ENCODE data around the gene ALAS1.
"Not testable (repeated sequence)": the region's sequence is repeated elsewhere in the genome, so short reads cannot be mapped to it uniquely, and the experiment has no call there.

Gene ALAS1

DNA sequence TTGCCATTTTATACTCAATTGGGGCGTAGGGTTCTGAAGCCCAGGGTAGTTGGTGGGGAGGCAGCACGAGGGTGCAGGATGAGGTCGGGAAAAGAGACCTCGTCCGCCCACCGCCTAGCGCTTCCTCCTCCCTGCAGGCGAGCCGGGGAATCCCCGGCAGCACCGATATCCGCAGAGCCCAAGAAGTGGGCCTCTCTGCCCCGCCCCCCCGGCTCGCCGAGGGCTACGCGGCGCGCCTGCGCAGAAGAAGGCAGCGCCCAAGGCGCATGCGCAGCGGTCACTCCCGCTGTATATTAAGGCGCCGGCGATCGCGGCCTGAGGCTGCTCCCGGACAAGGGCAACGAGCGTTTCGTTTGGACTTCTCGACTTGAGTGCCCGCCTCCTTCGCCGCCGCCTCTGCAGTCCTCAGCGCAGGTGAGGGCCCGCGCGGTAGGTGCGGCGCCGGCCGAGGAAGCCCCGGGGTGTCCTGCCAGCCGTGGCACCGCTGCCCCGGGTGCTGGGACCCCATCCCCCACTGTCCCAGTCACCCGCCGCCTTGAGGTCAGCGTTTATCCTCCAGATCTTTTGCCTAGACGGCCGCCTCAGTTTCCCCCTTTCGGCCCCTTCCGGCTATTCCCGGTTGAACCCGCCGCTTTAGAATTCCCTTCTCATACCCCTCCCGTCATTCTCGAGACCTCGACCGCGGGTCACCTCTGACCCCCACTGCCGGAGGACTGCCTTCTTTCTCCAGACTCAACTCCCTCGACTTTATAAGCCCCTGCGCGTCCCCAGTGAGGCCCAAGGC, at the start of gene ALAS1:
Gene ALAS1, plus strand, starts transcription at position 319 of the 784 bp plus-strand sequence. CDS start 1,082 bp downstream, outside the sequence.
- peak; percentile 99 for DNase-seq (ENCODE audit: low spot score)
- peak; percentile 79 for FAIRE-seq

DNA sequence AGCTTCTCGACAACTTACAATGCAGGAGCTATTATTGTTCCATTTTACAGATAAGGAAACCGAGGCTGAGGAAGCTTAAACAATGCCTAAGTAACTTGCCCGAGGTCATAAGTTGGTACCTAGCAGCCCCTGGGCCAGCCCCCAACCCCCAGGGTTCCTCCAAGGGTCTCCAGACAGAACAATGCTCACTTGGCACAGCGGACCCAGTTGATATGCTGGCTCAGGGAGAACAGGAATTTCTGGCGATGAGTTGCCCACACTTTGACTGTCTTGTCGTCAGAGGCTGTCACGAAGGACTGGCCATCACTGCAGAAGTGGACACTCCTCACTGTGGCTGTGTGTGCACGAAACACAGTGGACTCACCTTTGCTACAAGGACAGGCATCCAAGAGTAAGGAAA, 48.9 kb upstream of the ALAS1 start:
- DNase-seq (ENCODE audit: low spot score) (no peak), FAIRE-seq (no peak)

DNA sequence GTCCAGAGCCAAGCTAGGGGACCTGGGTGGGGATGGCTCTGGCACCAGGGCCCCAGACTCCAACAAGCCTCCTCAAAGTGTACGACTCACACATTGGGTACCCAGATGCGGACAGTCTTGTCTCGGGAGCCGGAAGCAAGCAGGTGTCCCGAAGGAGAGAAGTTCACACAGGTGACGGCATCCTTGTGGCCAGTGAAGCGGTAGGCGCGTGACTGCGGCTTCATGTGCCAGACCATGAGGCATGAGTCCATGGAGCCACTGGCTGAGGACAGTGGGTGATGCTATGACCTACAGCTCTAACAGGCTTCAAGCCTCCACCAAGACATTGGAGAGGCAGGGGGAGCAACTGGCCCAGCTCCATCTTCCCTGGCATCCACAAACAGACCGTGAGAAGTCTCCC, 48.2 kb upstream of the ALAS1 start:
- DNase-seq (ENCODE audit: low spot score) (no peak), FAIRE-seq (no peak)

- no peak for DNase-seq (ENCODE audit: low spot score)
- FAIRE-seq, result no peak
Observed at GRCh38 chr3:52150357-52150756, 47.6 kb upstream of the ALAS1 start.

- no peak for FAIRE-seq
- DNase-seq (ENCODE audit: low spot score), result no peak
Observed at GRCh38 chr3:52150860-52151259, 47.1 kb upstream of the ALAS1 start.

DNA sequence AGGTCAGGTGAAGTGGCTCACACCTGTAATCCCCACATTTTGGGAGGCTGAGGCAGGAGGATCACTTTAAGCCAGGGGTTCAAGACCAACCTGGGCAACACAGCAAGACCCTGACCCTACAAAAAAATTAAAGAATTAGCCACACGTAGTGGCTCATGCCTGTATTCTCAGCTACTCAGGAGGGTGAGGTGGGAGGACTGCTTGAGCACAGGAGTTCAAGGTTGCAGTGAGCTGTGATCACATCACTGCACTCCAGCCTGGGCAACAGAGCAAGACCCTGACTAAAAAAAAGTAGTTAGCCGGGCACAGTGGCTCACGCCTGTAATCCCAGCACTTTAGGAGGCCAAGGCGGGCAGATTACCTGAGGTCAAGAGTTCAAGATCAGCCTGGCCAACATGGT, 46.0 kb upstream of the ALAS1 start:
- not testable (repeated sequence) for DNase-seq (ENCODE audit: low spot score); FAIRE-seq

GRCh38 chr3:52153389-52154096, 44.4 kb upstream of the ALAS1 start:
- FAIRE-seq, result peak; percentile 46
- peak; percentile 42 for DNase-seq (ENCODE audit: low spot score)

- FAIRE-seq (peak; percentile 95), DNase-seq (ENCODE audit: low spot score) (peak; percentile 95)
Observed at GRCh38 chr3:52154135-52155094, 43.5 kb upstream of the ALAS1 start, which contains the start of gene POC1A. Gene POC1A, minus strand, starts transcription at chr3:52154423. Its CDS starts 51 bp downstream, at chr3:52154372.

DNA sequence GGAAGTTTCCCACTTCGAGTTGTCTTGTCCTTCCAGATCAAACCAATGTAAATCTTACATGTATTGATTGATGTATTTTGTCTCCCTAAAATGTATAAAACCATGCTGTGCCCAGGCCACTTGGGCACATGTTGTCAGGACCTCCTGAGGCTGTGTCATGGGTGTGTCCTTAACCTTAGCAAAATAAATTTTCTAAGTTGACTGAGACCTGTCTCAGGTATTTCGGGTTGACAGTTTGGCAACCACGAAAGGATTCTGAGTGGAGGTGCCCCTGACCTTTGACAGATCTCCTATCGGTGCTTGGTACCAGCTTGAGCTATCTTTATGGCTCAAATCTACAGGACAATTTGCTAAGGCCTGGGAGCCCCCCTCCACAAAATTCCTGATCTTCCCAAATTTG, 42.0 kb upstream of the ALAS1 start:
- FAIRE-seq, result no peak
- no peak for DNase-seq (ENCODE audit: low spot score)

GRCh38 chr3:52159503-52159902, 38.5 kb upstream of the ALAS1 start:
- DNase-seq (ENCODE audit: low spot score) (no peak), FAIRE-seq (no peak)

- FAIRE-seq (no peak), DNase-seq (ENCODE audit: low spot score) (no peak)
Observed at GRCh38 chr3:52162250-52162872, 35.6 kb upstream of the ALAS1 start.

DNA sequence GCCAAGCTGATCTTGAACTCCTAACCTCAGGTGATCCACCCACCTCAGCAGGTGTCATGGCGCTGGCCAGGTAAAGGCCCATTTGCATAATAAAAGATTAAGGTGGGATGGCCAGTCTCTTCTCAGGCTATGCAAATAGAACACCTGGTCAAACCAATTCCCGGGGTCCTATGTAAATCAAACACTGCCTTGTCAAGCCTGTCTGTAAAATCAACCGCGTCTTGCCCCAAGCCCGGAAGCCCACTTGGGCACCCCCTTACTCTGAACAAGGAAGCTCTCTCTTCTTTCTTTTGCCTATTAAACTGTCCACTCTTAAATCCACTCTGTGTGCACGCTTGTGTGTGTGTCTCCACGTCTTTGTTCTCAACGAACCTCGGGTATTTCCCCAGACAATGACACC, 30.7 kb upstream of the ALAS1 start:
- FAIRE-seq (no peak), DNase-seq (ENCODE audit: low spot score) (no peak)

- not testable (repeated sequence) for FAIRE-seq; DNase-seq (ENCODE audit: low spot score)
Observed at GRCh38 chr3:52170217-52170616, 27.7 kb upstream of the ALAS1 start.

DNA sequence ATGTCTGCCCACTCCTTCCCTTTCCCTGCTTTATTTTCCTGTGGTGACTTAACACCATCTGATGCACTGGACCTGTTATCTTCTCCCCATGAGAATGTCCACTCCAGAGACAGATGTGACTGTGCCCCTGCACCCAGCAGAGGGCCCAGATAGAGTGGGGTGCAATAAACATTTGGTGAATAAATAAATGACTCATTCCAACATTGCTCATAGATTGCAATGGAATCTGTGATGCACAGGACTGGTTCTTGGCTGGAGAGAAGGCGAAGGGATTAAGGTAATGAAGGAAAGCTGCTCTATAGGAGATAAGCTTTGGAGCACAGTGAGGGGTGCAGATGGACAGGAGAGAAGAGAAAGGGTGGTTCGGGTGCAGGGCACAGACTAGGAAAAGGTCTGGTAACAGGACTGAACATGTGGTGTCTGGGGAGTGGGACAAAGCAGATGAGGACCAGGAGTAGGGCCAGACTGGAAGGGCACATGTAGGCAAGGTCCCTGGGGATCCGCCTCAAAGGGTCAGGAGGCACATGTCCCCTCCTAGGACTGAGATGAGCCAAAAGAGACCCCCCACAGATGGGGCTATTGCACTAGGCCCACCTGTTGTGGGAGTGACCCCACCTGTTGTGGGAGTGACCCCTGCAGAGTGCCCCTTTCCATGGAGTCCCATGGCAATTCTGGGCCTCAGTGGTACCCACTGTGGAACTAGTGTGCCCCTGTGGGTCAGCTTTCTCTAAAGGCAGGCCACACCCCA, 26.3 kb upstream of the ALAS1 start:
- DNase-seq (ENCODE audit: low spot score) (no peak), FAIRE-seq (peak; percentile 70)

- DNase-seq (ENCODE audit: low spot score) (no peak), FAIRE-seq (no peak)
Observed at GRCh38 chr3:52172262-52172757, 25.6 kb upstream of the ALAS1 start.

DNA sequence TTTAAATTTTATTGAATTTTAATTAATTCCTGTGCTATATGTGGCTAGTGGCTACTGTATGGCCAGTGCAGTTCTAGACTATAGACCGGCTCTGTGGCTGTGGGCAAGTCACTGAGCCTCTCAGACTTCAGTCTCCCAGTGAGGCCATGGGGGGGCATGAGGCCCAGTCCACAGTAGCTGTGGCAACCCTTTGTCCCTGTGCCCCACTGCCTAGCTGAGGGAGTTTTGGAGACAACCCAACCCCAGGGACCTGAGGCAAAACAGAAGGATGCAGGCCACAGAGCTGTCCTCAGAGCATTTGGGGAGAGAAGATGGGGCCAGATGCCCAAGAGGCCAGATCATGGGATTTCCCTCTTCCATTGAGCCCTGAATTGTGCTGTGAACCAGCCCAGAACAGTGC, 24.9 kb upstream of the ALAS1 start:
- FAIRE-seq (no peak), DNase-seq (ENCODE audit: low spot score) (no peak)

DNA sequence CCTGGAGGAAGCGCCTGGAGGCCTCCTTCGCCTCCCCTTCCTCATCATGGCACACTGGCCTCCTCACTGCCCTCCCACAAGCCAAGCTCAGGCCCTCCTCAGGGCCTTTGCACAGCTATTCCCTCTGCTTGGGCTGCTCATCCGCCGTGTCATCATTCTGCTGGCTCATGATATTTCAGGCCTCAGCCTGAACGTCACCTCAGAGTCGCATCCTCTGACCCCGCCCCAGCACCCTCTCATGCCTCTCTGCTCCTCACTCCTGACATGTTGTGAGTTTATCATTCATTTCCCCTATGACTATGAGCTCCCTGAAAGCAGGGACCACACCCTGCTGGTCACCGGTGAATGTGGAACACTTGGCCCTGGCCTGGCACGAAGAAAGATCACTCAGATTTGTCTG, 23.1 kb upstream of the ALAS1 start:
- no peak for FAIRE-seq
- DNase-seq (ENCODE audit: low spot score), result no peak

DNA sequence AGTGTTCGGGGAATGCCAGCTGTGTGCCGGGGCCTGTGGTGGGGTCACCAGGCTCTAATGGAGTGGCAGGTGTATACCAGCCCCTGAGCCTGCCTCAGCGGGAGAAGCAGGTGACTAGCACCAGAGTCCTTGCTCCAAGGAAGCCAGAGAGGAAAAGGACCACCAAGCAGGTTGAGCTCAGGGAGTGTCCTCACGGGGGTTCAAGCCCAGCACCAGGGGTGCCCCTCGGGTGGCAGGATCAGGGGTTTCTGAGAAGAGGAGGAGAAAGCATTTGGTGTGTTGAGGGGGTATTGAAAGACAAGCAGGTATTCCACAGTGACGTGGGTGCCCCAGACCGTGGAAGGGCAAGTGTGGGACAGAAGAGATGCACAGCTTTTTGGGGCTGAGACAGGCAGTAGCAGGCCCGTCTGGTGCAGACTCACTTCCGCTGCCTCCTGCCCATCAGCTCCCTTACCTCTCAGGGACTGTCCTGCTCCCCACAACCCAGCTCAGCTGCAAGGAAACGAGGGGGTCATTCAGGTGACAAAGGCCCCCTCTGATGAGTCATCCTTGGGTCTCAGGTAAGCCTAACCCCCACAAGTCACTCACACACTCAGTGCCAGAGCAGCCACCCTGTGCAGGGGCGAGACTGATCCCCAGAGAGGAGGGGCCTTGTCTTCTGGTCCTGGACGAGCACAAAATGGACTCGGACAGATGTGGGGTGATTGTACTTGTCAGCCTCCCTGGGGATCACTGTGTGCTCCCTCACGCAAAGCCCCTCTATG, 22.4 kb upstream of the ALAS1 start:
- FAIRE-seq (no peak), DNase-seq (ENCODE audit: low spot score) (no peak)

DNA sequence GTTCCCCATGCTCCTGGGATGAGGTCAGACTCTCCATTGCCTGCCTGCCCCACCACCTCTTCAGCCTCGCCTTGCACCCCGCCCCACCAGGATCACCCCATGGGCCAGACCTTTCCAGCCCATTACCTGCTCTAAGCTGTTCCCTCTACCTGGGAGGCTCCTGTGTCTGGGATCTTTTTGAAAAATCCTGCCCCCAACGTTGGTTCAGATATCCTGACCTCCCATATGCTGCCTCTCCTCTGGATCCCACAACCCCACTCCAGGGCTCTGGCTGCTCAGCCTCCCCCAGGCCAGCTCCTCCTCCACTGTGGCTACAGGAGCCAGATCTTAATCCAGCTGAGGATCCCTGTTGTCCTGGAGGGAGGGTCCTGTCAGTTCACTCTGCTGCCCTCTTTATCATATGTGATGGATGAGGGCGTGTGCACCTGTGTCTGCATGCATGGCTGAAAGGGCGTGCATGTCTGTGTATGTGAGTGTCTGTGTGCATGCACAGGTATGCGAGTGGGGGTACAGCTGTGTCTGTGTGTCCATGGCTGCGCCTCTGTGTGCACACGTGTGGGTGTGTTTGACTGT, 21.7 kb upstream of the ALAS1 start:
- DNase-seq (ENCODE audit: low spot score), result no peak
- no peak for FAIRE-seq
